Adrenal gland (tissue), 12 donors: Measurements from ENCODE around the gene FAM131C. TPM values are rescaled to one million over a fixed set of nuclear protein-coding genes. Genes with fewer than 3 reads are reported as not detected.

Experiments
- DNase-seq, 7 donors: peaks; one replicate each; pipeline ENCODE4 v3.0.0-alpha.2; 2019 to 2020
- H3K27ac ChIP-seq, 5 donors: fragments of 200-600 bp; sonication (generic) in 4 of 5; 1 replicate in 3 of 5; 2 replicates in 2 of 5; pipeline versions ENCODE4 v1.5.1 to v1.8.0; 2016 to 2020; ENCODE audit warnings: mild to moderate bottlenecking in 1 of 5
- H3K27me3 ChIP-seq: fragments of 200-600 bp; 2 replicates; pipeline ENCODE4 v1.8.0; 2021
- H3K36me3 ChIP-seq, 2 donors: fragments of 200-600 bp; replicated peaks in 1 of 2; 1 replicate in 1 of 2; 2 replicates in 1 of 2; pipeline versions ENCODE4 v1.5.1 to v1.8.0; 2018 to 2022
- H3K4me1 ChIP-seq, 2 donors: fragments of 200-600 bp; replicated peaks in 1 of 2; 1 replicate in 1 of 2; 2 replicates in 1 of 2; pipeline versions ENCODE4 v1.5.1 to v1.8.0; 2018 to 2021
- H3K4me3 ChIP-seq, 4 donors: fragments of 200-600 bp; sonication (generic) in 3 of 4; one replicate each; pipeline ENCODE4 v1.5.1; 2016 to 2018
- H3K9me3 ChIP-seq, 3 donors: fragments of 200-600 bp; sonication (generic) in 1 of 3; replicated peaks in 1 of 3; 1 replicate in 2 of 3; 2 replicates in 1 of 3; pipeline versions ENCODE4 v1.5.1 to v1.8.0; 2016 to 2021
- CTCF ChIP-seq, 6 experiments: fragments of 450-650 bp in 4 of 6; fragments of 200-600 bp in 2 of 6; sonication (generic) in 1 of 6; IDR thresholded peaks; 1 replicate in 5 of 6; 2 replicates in 1 of 6; pipeline versions ENCODE4 v1.5.1 to v1.8.0; 2016 to 2021; ENCODE audit warnings: antibody characterized with exemption in 6 of 6, mild to moderate bottlenecking in 2 of 6, moderate library complexity in 1 of 6
- POLR2A ChIP-seq, 2 donors: fragments of 450-650 bp; IDR thresholded peaks; one replicate each; pipeline ENCODE4 v1.6.1; 2017; ENCODE audit warnings: antibody characterized with exemption in 2 of 2, mild to moderate bottlenecking in 2 of 2, moderate library complexity in 1 of 2
- WGBS, 4 donors: extraction: QIAGEN DNeasy Blood & Tissue Kit in 2 of 4; methylation state at CpG; one replicate each; pipeline versions ENCODE4 v1.1.5 to v1.1.7; 2013 to 2017; 5-methylcytosine and 5-hydroxymethylcytosine counted together
- intact Hi-C, 2 donors: fragments of 100-400 bp; cut with DNase I; formaldehyde crosslinking; loops; one replicate each; pipeline versions ENCODE4 v1.14.1 to v1.15.0; 2022 to 2023
- polyA plus RNA-seq, 3 donors: library from polyadenylated mRNA; stranded (reverse); fragments of 200-250 nt in 2 of 3; fragments of 350-450 nt in 1 of 3; fragmentation: Illumina TruSeq in 1 of 3; extraction: RNeasy Lipid Tissue Mini Kit (QIAGEN cat#74804) in 1 of 3; gene quantifications; one replicate each; pipeline ENCODE4 v1.2.3, GENCODE V29; 2013 to 2014
- total RNA-seq, 9 donors: library from RNA; depleted of rRNA in 4 of 9; stranded (reverse); fragments of >200 nt in 4 of 9; fragments of 120-200 nt in 1 of 9; fragmentation: NEBNext Ultra II Directional in 1 of 9; extraction: Animal tissue kit (Norgen Biotek cat#: 25700) in 1 of 9; gene quantifications; one replicate each; pipeline versions ENCODE4 v1.1.0 to v1.2.4, GENCODE V29; 2013 to 2023
- donor health status: healthy with polysubstance abuse.
- donor health status: Bipolar disorder and iron deficiency.
- donor health status: DM: yes; HTN: yes; CAD: no.
- donor health status: DM: no; HTN: no; CAD: no.
- donor health status: DM: no; HTN: no; CAD: no.
- donor health status: DM: yes; HTN: yes; CAD: no.

Gene FAM131C
- total and polyA plus RNA-seq, 12 donors: 3.0 to 12.0 (median 4.9) TPM

- H3K27ac ChIP-seq: no peak overlapping the region
- H3K9me3 ChIP-seq: peaks cover 0 to 5% (median 0%) of the 10 kb centered on the region in 3 donors
- no peak overlapping the region for H3K4me3 ChIP-seq
- H3K4me1 ChIP-seq: peaks cover 0 to 5% of the 10 kb centered on the region in 2 donors
- intact Hi-C loops: no loop called here
- TF ChIP-seq CTCF (IDR thresholded peaks at IDR 0.05) (no peak), POLR2A (IDR thresholded peaks at IDR 0.05) (no peak)
- peak in 1 of 7 donors; percentile 30 for DNase-seq
- no peaks in the 10 kb centered on the region for H3K36me3 ChIP-seq
- H3K27me3 ChIP-seq: no peaks in the 10 kb centered on the region
- WGBS, 4 donors: 62 to 74% (median 70%) methylated on average over 7 to 14 of the region's 14 CpGs
These were observed 39.4 kb upstream of the FAM131C start for GRCh38 chr1:16112596-16113555.

- 67 to 80% (median 79%) methylated on average over 5 to 15 of the region's 15 CpGs for WGBS, 4 donors
- DNase-seq: no peak
- Histone ChIP-seq H3K27me3 (no peaks in the 10 kb centered on the region), H3K9me3 (peaks cover 0 to 6% (median 0%) of the 10 kb centered on the region in 3 donors), H3K27ac (no peak overlapping the region), H3K36me3 (no peaks in the 10 kb centered on the region), H3K4me1 (peaks cover 0 to 5% of the 10 kb centered on the region in 2 donors), H3K4me3 (no peak overlapping the region)
- intact Hi-C loops: no loop called here
- TF ChIP-seq POLR2A (IDR thresholded peaks at IDR 0.05): no peak
- TF ChIP-seq CTCF (IDR thresholded peaks at IDR 0.05): no peak
These were observed 38.5 kb upstream of the FAM131C start for GRCh38 chr1:16111771-16112595.

- peaks cover 0 to 5% of the 10 kb centered on the region in 2 donors for H3K4me1 ChIP-seq
- H3K4me3 ChIP-seq: no peak overlapping the region
- no peak for DNase-seq
- intact Hi-C loops: no loop called here
- TF ChIP-seq CTCF (IDR thresholded peaks at IDR 0.05): no peak
- no peak for TF ChIP-seq POLR2A (IDR thresholded peaks at IDR 0.05)
- H3K9me3 ChIP-seq: peaks cover 0 to 6% (median 0%) of the 10 kb centered on the region in 3 donors
- no peak overlapping the region for H3K27ac ChIP-seq
- H3K27me3 ChIP-seq: no peaks in the 10 kb centered on the region
- no peaks in the 10 kb centered on the region for H3K36me3 ChIP-seq
- WGBS, 4 donors: 88 to 94% (median 93%) methylated on average over 5 to 7 of the region's 7 CpGs
These were observed 37.4 kb upstream of the FAM131C start for GRCh38 chr1:16110884-16111283.

- no peak overlapping the region for H3K4me3 ChIP-seq
- no peak overlapping the region for H3K27ac ChIP-seq
- intact Hi-C loops: no loop called here
- no peak for DNase-seq
- TF ChIP-seq POLR2A (IDR thresholded peaks at IDR 0.05): no peak
- TF ChIP-seq CTCF (IDR thresholded peaks at IDR 0.05): no peak
- no peaks in the 10 kb centered on the region for H3K36me3 ChIP-seq
- H3K4me1 ChIP-seq: peaks cover 0 to 5% of the 10 kb centered on the region in 2 donors
- WGBS, 4 donors: 87 to 91% (median 90%) methylated on average over 6 of the region's 6 CpGs
- H3K27me3 ChIP-seq: no peaks in the 10 kb centered on the region
- H3K9me3 ChIP-seq: peaks cover 0 to 6% (median 0%) of the 10 kb centered on the region in 3 donors
These were observed 37.0 kb upstream of the FAM131C start for GRCh38 chr1:16110456-16110855.
